Keratinocyte (primary cell): ENCODE data around the gene MEAK7. TPM values are rescaled to one million over a fixed set of nuclear protein-coding genes. Genes with fewer than 3 reads are reported as not detected.

Experiments
- DNase-seq: peaks from one replicate; pipeline ENCODE4 v3.0.0-alpha.2; 2011; ENCODE audit warnings: low read depth, missing footprints, low spot score
- FAIRE-seq: peaks from 2 replicates; lab custom pipeline; 2011; peaks lifted over from hg19 to GRCh38; lab: Jason Lieb, UNC
- H2AFZ ChIP-seq: 2 replicates; pipeline ENCODE4 v1.6.0; 2012; ENCODE audit warnings: low read length, control low read depth, inconsistent platforms; ENCODE audit not compliant: control insufficient read depth
- H3K27ac ChIP-seq: 2 replicates; pipeline ENCODE4 v1.5.1; 2011; ENCODE audit warnings: low read length; ENCODE audit not compliant: control insufficient read depth, insufficient read depth
- H3K27me3 ChIP-seq: 3 replicates; pipeline ENCODE4 v1.6.0; 2011; ENCODE audit warnings: low read length; ENCODE audit not compliant: control insufficient read depth, insufficient read depth; ENCODE audit errors: extremely low read depth
- H3K36me3 ChIP-seq, 2 experiments: 2 replicates in 1 of 2; 3 replicates in 1 of 2; pipeline ENCODE4 v1.5.1; 2011; ENCODE audit warnings: low read length in 2 of 2, mild to moderate bottlenecking in 1 of 2; ENCODE audit not compliant: control insufficient read depth in 2 of 2, insufficient read depth in 2 of 2; ENCODE audit errors: extremely low read depth in 1 of 2
- H3K4me1 ChIP-seq: 3 replicates; pipeline ENCODE4 v1.5.1; 2011; ENCODE audit warnings: low read length; ENCODE audit not compliant: control insufficient read depth, insufficient read depth; ENCODE audit errors: extremely low read depth
- H3K4me2 ChIP-seq: 3 replicates; pipeline ENCODE4 v1.6.0; 2011; ENCODE audit warnings: low read depth, low read length; ENCODE audit not compliant: control insufficient read depth, insufficient read depth; ENCODE audit errors: extremely low read depth
- H3K4me3 ChIP-seq, 3 experiments: fragments of 200-600 bp in 1 of 3; sonication (generic) in 1 of 3; 2 replicates in 2 of 3; 3 replicates in 1 of 3; pipeline ENCODE4 v1.5.1; 2011 to 2016; ENCODE audit warnings: low read length in 3 of 3, mild to moderate bottlenecking in 3 of 3, control low read depth in 2 of 3, inconsistent platforms in 1 of 3, low read depth in 1 of 3, mixed read lengths in 1 of 3, mixed run types in 1 of 3, moderate library complexity in 1 of 3; ENCODE audit not compliant: control insufficient read depth in 2 of 3, insufficient read depth in 2 of 3; ENCODE audit errors: extremely low read depth in 1 of 3
- H3K79me2 ChIP-seq: 2 replicates; pipeline ENCODE4 v1.6.0; 2012; ENCODE audit warnings: low read length; ENCODE audit not compliant: control insufficient read depth, insufficient read depth
- H3K9ac ChIP-seq: 3 replicates; pipeline ENCODE4 v1.6.0; 2011; ENCODE audit warnings: low read length; ENCODE audit not compliant: control insufficient read depth, insufficient read depth; ENCODE audit errors: extremely low read depth
- H3K9me1 ChIP-seq: 3 replicates; pipeline ENCODE4 v1.6.0; 2011; ENCODE audit warnings: low read length; ENCODE audit not compliant: control insufficient read depth, insufficient read depth; ENCODE audit errors: extremely low read depth
- H3K9me3 ChIP-seq: 2 replicates; pipeline ENCODE4 v1.5.1; 2012; ENCODE audit warnings: low read depth, low read length; ENCODE audit not compliant: control insufficient read depth
- H4K20me1 ChIP-seq: 3 replicates; pipeline ENCODE4 v1.6.0; 2011; ENCODE audit warnings: low read length; ENCODE audit not compliant: control insufficient read depth, insufficient read depth; ENCODE audit errors: extremely low read depth
- EZH2 ChIP-seq: IDR thresholded peaks from one replicate; pipeline ENCODE4 v1.6.1; 2012; ENCODE audit warnings: inconsistent platforms, mild to moderate bottlenecking, low read length, moderate library complexity
- dilution Hi-C: fragments of 300-500 bp; cut with MboI; formaldehyde crosslinking; loops from one replicate; pipeline ENCODE4 v1.7.0; 2020; ENCODE audit warnings: low sequenced_read_pairs; ENCODE audit not compliant: extremely low pct_ligation_motif_present
- polyA plus RNA-seq, 5 experiments: library from polyadenylated mRNA; depleted of rRNA in 3 of 5; stranded (reverse) in 3 of 5; stranded (forward) in 1 of 5; unstranded in 1 of 5; fragments of >200 nt; gene quantifications; 1 replicate in 1 of 5; 2 replicates in 3 of 5; 3 replicates in 1 of 5; pipeline versions ENCODE4 v1.2.1 to v1.2.3, GENCODE V29; 2011 to 2012; ENCODE audit warnings: missing spikeins in 2 of 5, low read depth in 1 of 5, low replicate concordance in 1 of 5
- TF ChIP-seq, protein P1 (sequence below), 3 experiments: IDR thresholded peaks in 1 of 3; conservative IDR thresholded peaks in 1 of 3; optimal IDR thresholded peaks in 1 of 3; 2 replicates in 2 of 3; 3 replicates in 1 of 3; pipeline versions ENCODE3 to v1.5.1; 2011; ENCODE audit warnings: low read length in 3 of 3, mild to moderate bottlenecking in 3 of 3, moderate library complexity in 2 of 3, control low read depth in 1 of 3, inconsistent platforms in 1 of 3; ENCODE audit not compliant: insufficient read depth in 2 of 3; ENCODE audit errors: extremely low read depth in 1 of 3

MEAK7 gene
- polyA plus RNA-seq, 1 donor (not counting 4 experiments of a cell fraction or from before 2014, with no cell fraction given): 81.0 TPM

DNA sequence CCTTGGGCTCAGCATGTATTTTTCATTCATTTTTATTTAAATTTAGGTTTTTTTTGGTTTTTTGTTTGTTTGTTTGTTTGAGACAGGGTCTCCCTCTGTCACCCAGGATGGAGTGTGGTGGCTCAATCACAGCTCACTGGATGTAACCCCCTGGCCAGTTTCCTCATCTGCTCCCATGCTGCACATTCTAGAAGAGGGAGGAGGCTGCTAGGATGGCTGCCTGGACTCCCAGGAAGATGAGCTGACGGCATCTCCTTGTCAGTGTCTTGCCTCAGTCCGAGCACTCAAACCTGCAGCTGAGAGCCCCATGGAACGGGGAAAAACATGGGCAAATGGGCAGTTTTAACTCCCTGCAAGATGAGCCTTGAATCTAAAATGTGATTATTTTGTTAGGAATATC, 7.5 kb downstream of the MEAK7 start:
- no peak overlapping the region for H3K9ac ChIP-seq
- H3K27ac ChIP-seq: no peak overlapping the region
- H3K4me3 ChIP-seq: no peak overlapping the region
- H4K20me1 ChIP-seq: no peaks in the 10 kb centered on the region
- dilution Hi-C loops: no loop called here
- DNase-seq (no peak), FAIRE-seq (no peak)
- peaks cover 33% of the 10 kb centered on the region for H3K4me1 ChIP-seq
- H3K9me3 ChIP-seq: no peaks in the 10 kb centered on the region
- H2AFZ ChIP-seq: no peak overlapping the region
- TF ChIP-seq, protein P1, sequence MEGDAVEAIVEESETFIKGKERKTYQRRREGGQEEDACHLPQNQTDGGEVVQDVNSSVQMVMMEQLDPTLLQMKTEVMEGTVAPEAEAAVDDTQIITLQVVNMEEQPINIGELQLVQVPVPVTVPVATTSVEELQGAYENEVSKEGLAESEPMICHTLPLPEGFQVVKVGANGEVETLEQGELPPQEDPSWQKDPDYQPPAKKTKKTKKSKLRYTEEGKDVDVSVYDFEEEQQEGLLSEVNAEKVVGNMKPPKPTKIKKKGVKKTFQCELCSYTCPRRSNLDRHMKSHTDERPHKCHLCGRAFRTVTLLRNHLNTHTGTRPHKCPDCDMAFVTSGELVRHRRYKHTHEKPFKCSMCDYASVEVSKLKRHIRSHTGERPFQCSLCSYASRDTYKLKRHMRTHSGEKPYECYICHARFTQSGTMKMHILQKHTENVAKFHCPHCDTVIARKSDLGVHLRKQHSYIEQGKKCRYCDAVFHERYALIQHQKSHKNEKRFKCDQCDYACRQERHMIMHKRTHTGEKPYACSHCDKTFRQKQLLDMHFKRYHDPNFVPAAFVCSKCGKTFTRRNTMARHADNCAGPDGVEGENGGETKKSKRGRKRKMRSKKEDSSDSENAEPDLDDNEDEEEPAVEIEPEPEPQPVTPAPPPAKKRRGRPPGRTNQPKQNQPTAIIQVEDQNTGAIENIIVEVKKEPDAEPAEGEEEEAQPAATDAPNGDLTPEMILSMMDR (optimal IDR thresholded peaks at IDR 0.05 in 1 of 3, IDR thresholded peaks at IDR 0.05 in 1 of 3, conservative IDR thresholded peaks at IDR 0.05 in 1 of 3; ENCODE audit: extremely low read depth in 1 of 3, insufficient read depth in 2 of 3, low read length in 3 of 3): no peak
- TF ChIP-seq EZH2: no peak
- H3K36me3 ChIP-seq: peaks cover 35 to 59% of the 10 kb centered on the region in 2 experiments
- no peak overlapping the region for H3K4me2 ChIP-seq
- no peaks in the 10 kb centered on the region for H3K27me3 ChIP-seq
- H3K9me1 ChIP-seq: peaks cover 5% of the 10 kb centered on the region
- H3K79me2 ChIP-seq: peaks cover 52% of the 10 kb centered on the region

DNA sequence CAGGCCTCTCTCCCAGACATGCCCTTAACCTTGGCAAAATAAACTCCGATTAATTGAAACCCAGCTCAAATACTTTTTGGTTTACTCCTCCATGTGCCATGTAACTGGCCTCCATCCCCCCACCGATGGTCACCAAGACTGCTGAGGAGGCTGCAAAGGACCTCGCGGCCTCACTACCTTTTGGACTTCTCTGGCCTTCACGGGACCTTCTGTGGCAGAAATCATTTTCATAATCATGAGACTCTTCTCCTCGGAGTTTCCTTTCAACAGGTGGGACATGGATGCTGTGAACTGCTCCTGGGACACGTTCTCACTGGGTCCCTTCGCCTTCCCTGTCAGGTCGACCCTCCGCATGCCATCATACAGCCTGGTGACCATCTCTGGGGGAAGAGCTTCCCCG, 9.0 kb downstream of the MEAK7 start:
- H3K9me1 ChIP-seq: peaks cover 5% of the 10 kb centered on the region
- H3K4me1 ChIP-seq: peaks cover 19% of the 10 kb centered on the region
- dilution Hi-C loops: no loop called here
- no peak overlapping the region for H2AFZ ChIP-seq
- TF ChIP-seq, protein P1 (optimal IDR thresholded peaks at IDR 0.05 in 1 of 3, IDR thresholded peaks at IDR 0.05 in 1 of 3, conservative IDR thresholded peaks at IDR 0.05 in 1 of 3; ENCODE audit: extremely low read depth in 1 of 3, insufficient read depth in 2 of 3, low read length in 3 of 3): no peak
- TF ChIP-seq EZH2: no peak
- no peak overlapping the region for H3K4me3 ChIP-seq
- no peaks in the 10 kb centered on the region for H4K20me1 ChIP-seq
- no peak overlapping the region for H3K9ac ChIP-seq
- H3K9me3 ChIP-seq: no peaks in the 10 kb centered on the region
- H3K79me2 ChIP-seq: peaks cover 48% of the 10 kb centered on the region
- no peak overlapping the region for H3K4me2 ChIP-seq
- no peaks in the 10 kb centered on the region for H3K27me3 ChIP-seq
- DNase-seq: no peak
- H3K27ac ChIP-seq: no peak overlapping the region
- FAIRE-seq: no peak
- H3K36me3 ChIP-seq: peaks cover 35 to 58% of the 10 kb centered on the region in 2 experiments
